CD4-positive, alpha-beta T cell treated with Interleukin-10 for 1 hour (primary cell): ENCODE measurements around the gene RARG.
A peak's percentile ranks its signal among the peaks of the same experiment; 100 is the strongest.

Experiments
- DNase-seq: peaks from one replicate; pipeline ENCODE4 v3.0.0-alpha.2; 2020

RARG gene

DNA sequence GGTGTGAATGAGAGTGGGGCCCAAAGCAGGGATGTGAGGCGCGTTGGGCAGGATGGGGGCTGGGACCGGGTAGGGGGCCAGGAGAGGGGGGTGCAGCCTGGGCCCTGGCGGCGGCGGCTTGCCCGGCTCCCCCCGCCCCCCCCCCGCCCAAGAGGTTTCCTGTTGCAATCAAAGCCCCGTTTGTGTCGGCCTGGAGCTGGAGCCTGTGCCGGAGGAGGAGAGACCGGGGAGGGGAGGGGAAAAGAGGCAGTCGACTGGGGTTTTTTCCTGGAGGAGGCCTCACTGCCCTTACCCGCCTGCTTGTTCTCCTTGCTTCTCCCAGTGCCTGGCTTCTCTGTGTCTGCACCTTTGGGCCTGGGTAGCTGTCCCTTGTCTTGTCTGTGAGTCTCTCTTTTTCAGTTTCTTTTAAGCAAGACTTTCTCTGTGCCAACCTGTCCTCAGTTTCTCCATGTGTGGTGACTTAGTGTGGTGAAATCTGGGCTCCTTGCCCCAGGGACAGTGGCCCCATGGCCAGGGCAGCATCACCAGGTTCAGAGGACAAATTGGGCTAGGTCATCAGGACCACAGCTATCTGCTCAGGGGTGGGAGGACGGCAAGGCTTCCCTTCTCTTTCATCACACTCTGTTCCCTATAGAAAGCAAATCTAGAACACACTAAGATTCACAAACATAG is 8.5 kb downstream of the RARG start:
- peak; percentile 54 for DNase-seq

DNA sequence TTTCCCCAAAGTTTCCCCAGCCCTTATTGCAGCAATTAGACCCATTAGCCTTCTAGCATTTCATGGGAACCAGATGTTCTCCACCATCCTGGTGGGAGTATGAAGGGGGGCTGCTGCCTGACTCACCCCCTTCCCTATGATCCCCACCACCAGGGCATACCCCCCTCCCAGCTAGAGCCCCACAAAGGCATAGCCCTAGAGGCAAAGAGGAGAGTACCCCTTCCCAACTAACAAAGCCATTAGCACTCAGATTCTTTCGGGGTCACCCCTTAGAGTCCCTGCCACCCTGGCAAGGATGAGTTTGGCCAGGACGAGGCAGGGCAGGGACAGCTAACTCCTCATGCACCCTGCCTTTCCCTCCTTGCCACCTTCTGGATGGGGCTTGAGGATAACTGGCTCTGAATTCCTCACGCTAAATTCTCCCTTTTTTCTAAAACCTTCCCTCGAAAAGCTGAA is 9.2 kb downstream of the RARG start:
- no peak for DNase-seq

DNA sequence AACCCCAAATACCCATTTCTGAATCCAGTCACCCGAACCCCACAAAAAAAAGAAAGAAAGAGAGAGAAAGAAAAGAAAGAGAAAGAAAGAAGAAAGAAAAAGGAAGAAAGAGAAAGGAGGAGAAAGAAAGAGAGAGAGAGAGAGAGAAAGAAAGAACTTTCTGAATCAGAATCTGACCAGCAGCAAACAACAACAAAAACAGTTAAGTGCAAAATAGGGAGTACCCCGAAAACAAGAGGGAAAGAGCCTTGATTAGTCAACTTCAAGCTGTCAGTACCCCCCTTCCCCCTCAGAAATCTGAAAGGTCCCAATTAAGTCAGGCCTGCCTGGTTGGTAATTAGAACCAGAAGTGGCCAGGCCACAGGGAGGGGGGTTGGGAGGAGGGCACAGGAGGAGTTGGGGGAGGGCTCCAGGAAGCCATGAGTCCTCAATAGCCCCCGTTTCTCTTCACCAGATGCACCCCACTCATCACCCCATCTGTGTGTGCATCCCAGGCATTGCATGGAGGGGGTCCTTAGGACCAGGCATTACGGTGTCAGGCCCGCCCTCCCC is 9.8 kb downstream of the RARG start:
- DNase-seq = no peak

DNA sequence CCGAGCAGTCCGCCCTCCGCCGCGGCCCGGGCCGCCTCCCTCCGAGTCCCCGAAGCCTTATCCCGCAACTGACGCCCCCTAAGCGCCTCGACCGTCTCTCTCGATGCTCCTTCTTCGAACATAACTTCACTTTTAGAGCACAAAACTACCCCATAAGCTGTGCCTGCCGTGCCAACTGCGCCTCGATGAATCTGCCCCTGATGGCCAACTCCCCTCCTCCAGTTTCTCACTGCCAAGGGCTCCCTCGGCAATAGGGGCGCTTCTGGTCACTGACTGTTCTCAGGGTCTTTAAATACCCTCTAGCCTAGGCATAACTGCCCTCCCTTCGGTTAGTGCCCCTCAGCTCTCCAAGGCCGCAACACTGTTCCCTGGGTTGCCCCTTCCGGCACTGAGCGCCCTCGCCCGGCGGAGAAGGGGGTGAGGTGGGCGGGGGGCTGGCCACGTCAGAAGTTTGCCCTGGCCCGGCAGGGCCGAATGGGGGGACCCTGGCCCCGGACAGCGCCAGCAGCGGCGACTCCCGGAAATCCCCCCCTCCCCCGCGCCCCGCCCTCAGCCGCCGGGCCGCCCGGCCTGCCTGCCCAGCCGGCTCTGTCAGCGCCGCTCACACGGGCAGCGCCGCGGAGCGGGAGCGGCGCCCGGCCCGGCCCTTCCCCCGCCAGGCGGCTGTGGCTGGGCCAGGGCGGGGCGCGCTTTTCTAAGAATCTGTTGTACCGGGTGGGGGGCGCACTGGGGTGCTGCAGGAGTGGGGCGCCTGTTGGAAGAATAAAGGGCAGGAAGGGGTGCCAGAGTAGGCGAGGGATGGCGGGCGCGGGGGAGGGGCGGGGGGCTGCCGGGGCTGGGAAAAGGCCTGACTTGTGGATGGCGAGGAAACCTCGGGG is 10.6 kb downstream of the RARG start:
- peak; percentile 67 for DNase-seq

DNA sequence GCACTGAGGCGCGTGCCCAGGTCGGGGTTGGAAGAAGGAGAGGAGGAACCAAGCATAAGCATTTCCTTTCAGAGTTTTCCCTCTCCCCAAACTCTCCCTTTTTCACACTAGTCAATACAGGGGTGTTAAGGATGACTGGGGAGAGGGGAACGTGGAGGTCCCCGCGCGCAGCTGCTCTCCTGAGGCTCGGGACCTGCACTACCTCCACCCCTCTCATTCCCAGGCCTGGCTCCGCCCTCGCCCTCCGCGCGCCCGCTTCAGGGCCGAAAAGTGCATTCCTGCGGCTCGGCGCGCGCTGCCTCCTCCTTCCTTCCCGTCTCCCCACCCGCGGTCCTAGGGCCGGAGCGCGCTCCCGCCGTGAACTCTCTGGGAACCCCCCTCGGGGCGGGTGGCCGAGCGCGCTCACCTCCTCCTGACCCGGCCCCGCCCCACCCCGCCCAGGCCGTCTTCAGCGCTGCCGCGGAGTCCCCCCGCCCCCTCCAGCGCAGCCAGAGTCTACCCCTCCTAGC is 11.3 kb downstream of the RARG start:
- DNase-seq = peak; percentile 84

DNA sequence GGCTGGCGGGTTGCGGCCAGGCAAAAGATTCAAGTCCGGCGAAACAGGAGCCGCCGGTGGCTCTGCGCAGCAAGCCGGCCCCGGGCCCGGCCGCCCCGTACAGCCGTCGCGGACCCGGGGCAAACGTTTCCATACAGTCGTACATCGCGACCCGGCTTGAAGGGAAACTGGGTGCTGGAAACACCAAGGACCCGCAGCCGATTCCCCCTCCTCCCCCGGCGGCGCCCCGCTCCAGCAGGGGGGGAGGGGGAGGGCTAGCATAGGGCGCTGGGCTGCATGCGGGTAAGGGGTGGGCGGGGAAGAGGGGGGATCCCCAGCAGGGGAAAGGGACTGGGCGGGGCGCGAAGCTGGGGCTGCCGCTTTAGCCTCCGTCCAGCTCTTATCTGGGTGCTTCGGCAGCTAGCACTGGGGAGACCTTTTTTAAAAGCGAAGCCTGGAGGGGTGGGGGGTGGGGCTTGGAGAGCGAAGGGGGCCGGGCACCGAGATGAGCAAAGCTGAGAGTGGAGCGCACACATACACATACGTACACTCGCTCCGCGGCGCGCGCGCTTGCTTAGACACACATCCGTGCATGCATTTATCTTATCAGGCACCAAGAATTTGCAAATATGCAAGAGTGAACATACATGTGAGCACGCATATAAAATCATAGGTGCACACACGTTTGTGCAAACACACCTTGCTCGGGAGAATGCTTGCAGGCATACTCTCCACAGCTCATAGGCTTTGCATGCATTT is 11.9 kb downstream of the RARG start:
- DNase-seq = peak; percentile 77

DNA sequence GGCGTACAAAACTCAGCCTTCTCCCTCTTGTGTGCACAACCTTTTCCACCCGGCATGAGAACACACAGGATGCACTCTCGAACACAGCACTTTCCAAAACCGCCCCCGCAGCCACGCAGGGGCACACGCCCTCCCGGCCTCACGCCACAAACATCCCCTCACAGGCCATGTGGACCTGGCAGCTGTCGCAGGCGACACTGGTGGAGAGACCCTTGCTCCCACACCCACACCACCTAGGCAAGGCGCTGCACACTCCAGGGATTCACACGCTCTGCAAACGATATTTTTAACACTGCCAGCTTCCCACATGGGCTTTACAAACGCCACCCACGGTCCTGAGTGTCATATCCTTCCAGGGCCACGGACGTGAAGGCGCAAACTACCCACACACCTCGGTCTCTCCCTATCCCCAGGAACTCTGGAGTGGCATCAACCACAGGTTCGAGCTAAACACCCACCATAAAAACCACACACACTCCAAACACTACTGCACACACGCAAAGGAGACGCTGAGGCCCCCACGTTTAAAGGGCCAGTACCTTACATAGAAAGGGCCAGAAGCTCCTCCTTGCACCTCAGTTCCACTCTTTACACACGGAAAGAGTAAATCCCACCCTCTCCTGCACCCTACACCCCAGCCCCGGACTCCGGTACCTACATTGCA is 12.6 kb downstream of the RARG start:
- DNase-seq = peak; percentile 45

DNA sequence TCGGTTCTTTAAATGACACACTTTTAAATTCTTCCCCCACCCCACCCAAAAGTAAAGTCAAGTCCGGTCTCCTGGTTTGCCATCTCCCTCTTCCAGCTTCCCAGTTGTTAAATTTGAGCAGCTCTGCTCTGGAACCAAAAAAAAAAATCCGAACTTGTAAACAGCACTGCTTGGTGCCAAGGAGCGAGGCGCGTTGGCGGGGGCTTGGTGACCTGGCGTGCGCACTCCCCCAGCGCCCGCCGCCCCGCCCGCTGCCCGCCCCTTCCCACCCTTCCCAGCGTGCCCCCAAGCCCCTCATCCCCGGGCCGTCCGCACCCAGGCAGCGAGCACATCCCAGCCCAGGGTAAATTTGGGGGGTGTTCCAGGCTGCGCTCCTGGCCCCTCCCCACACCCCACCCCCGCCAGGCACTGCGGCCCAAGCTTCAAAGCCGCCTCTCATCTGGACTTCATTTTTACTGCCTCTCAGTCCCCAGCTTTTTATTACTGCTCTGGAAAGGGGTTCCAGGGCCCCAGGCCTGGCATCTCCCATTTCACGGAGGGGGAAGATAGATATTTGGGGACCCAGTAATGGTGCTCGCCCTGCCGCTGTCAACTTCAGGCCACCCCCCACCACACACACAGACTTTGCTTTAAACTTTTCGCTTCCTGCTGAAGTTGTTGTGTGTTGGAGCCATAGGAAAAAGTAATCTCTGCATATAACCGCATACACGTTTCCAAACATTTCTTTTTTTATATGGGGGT is 13.3 kb downstream of the RARG start:
- no peak for DNase-seq

DNA sequence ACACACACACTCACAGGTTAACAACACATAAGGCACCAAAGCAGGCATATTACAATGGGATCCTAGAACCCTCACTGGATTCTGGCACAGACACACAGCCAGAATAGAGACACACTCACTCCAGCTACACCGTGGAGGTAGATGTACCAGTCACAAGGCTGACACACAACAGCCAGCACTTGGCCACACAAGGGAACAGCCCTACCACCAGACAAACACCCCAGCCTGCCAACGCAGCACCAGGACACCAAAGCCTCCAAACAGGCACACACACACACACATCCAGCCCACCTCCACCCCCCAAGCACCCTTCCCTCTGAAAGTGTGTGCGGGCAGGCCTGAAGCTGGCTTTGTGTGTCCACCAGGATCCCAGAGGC is 14.1 kb downstream of the RARG start:
- DNase-seq = no peak

DNA sequence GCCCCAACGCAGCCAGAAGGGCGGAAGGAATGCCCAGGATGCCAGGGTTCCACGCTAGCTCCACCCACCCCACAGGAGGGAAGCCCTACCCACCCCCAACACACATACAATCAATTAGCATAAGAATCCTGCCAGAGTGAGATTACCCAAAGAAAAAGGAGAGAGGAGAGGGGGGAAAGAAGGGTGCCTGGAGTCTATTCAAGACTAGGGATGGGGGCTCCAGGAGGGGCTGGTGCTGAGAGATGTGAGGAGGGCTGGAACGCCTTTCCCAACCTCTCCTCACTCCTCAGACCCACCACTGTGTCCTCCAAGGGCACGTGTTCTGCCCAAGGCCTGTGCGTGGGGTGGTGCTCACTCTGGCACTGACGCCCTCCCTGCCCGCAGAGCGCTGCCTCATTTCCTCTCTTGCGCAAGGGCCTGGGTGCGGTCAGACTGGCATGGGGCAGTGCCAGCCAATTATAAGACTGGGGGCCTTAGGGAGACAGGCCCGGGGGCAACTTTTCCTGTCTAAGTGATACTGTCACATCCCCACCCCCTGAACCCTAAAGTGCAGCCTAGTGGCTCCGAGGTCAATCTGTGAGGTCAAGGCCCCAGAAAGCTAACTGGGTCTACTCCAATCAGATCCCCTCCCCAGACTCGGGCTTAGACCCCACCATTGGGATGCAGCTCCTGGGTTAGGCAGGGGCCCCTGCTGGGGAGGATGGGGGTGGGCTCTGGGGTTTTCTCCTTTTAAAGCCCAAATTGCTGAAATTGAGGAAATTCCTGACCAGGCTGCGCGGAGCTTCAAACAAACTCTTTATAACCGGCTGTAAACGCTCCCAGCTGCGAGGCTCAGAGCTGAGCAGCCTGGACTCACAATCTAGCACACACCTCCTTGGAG is 14.7 kb downstream of the RARG start:
- peak; percentile 53 for DNase-seq

DNA sequence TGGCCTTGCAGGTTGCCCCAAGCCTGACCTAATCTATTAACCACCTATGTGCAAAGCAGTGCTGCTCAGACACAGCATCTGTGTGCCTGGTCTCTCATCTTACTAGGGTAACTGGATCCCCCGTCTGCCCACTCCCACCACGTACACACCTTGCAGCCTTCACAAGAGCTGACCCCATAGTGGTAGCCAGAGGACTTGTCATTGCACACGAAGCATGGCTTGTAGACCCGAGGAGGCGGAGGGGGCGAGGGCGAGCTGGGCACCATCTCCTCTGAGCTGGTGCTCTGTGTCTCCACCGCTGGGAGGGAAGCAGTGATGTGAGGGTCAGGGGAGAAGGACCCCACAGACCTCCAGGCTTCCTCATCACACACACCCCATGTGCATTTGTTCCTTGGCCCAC is 16.5 kb downstream of the RARG start:
- DNase-seq = no peak

DNA sequence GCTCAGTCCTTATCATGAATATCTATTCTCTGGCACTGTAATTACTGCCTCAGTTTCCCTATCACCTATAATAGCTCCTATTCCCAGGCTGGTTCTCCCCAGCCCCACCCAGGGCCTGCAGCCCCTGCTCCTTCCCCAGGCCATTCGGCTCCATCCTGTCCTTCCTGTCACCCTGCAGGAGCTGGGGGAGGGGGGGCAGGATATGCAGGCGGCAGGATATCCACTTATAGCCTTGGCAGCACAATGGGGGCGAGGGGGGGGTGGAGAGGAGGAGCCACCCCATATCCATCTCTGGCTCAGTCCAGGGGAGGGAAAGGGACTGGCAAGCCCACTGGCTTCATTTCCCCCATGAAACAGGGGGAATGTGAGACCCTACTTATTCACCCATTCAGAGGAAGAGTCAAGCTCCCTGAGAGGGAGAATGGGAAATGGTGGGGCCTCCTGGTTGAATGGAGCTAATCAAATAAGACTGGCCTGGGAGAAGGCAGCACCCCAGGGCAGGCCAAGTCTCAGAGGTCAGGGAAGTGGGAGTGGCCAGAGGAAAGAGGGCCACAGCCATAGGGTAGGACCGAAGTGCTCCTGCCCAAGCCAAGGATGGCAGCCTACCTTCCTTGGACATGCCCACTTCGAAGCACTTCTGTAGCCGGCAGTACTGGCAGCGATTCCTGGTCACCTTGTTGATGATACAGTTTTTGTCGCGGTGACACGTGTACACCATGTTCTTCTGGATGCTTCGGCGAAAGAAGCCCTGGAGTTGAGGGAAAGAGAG is 17.1 kb downstream of the RARG start:
- DNase-seq = no peak

DNA sequence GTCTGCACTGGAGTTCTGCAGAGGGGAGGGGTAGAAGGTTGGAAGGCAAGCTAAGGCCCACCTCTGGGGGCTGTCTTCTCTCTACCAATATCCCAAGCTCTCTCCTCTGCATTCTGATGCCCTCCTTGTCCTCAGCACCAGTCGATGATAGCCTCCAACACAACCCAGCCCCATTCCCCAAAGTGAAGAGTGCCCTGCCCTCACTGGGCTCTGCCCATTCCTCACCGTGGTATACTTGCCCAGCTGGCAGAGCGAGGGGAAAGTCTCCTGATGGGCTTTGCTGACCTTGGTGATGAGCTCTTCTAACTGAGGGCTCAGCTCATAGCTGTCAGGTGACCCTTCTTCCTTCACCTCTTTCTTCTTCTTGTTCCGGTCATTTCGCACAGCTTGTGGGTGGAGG is 17.8 kb downstream of the RARG start:
- DNase-seq = no peak

DNA sequence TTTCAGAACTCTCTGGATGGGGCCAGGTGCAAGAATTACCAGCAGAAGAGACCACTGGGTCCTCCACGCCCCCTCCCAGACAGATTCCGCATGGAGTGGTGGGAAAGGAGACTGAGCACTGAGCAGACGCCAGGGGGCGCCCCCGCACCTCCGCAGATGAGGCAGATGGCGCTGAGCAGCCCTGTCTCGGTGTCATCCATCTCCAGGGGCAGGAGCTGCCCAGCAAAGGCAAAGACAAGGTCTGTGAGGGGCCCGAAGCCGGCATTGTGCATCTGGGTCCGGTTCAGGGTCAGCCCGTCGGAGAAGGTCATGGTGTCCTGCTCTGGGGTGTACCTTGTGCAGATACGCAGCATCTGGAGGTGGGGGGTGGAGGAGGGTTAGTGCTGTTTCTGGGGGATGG is 18.7 kb downstream of the RARG start:
- peak; percentile 84 for DNase-seq

DNA sequence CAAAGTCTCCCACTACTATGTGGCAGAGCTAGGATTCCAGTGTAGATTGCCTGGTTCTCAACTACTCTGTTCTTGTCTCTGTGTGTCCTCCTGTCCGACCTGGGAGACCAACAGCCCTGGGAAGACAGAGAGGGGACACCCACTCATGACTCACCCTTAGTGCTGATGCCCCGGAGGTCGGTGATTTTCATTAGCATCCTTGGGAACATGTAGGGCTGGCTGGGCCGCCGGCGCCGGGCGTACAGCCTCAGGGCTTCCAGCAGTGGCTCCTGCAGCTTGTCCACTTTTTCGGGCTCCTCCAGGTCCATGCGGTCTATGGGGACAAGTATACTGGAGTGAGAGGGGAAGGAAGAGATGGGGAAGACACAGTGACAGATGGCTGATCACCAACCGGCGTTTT is 19.1 kb downstream of the RARG start:
- DNase-seq = no peak

DNA sequence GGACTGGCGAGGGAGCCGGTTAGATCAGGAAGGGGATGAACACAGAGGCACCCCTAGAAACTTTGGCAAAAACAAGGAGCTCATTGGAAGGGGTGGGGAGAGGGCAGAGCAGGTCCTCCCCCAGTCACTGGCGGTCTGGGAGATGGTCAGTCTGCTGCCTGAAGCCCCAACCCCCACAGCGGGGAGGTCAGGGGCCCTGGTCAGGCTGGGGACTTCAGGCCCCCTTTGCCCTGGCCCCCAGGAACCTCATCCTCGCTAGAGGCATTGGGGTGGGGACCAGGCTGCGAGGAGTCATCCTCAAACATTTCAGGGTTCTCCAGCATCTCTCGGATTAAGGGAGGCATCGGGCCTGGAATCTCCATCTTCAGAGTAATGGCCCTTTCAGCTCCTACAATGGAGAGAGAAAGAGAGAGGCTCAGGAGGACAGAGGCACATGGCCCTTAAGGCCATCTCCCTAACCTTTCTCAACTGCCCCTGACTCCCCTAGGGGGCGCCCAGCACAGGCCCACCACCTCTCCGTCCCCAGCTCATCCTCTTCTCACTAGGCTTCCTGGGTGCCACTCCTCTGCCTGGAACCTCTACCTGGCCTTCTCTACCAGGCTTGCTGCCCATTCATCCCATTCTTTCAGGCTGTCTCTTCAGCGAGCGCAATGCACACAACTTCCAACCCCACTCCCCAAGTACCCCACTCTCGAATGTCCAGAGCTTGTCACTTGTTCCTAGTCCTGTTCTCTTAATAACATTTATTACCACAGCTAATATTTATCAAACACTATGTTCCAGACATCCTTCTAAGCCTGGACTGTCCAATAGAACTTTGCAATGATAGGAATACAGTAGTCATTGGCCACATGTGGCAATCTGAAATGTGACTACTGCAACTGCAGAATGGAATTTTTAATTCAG is 20.3 kb downstream of the RARG start:
- peak; percentile 33 for DNase-seq

DNA sequence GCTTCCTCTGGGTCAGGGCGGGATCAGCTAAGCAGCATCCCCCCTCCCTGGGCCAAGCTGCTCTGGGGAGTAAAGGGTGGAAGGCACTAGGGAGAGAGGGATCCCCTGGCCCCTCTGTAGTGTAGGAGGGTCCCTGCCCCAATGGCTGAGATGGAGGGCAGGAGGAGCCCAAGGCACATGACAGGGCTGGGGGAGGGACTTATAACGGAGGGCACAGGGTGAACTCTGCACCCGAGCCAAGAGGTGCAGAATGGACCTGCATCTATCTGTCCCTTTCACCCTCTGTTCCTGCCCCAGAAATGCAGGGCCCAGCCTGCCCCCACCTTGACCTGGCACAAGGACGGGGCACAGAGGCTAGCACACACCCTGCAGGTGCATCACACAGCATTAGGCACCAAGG is 21.2 kb downstream of the RARG start:
- no peak for DNase-seq

DNA sequence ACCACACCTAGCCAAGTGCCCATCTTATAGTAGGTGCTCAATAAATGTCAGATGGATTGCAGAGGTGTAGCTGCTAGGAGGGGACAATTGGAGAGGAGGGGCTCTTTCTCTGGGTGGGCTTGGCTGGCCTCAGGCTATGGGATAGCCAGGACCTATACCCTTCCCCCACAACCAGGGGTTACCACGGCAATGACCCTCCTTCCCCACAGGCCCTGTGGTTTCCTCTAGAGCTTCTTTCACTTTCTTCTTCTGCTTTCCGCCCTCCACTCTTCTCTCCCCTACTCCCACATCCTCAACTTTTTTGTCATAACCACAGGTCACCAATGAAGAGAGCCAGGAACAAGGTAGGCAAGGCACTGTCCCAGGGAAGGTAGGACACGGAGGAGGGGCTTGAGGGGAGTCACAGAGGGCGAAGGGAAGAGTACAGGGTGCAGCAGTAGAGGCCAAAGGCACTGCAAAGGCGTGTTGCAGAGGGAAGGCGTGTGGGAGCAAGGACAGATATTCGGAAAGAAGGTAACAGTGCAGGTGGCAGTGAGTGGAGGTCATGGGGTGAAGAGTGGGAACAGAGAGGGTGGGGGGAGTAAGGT is 23.0 kb downstream of the RARG start:
- peak; percentile 46 for DNase-seq

DNA sequence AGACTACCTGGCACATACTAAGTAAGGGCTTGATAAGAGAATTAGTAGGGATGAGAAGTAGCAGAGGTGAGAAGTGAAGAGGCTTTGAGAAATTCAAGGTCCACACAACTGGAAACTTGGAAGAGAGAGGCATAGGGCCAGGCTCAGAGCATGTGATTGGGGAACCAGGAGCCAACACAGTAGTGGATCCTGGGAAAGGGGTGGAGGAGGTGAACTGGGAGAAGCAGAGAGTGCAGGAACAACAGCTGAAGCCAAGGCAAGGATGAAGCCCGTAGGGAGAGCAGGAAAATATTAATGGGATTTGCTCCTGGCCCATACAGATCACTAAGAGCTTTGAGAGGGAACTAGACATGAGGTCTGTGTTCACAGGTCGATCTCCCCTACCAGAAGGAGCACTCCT is 23.6 kb downstream of the RARG start:
- no peak for DNase-seq
